Stimulated activated CD4-positive, alpha-beta T cell treated with anti-CD3 and anti-CD28 coated beads, Interleukin-2, amount 100 ng/mL, for 4 hours (primary cell): Measurements from ENCODE around the gene ACP7.
"Not testable (repeated sequence)": the region's sequence is repeated elsewhere in the genome, so short reads cannot be mapped to it uniquely, and the experiment has no call there.

ENCODE experiments used
- DNase-seq: peaks from one replicate; pipeline ENCODE4 v3.0.0-alpha.2; 2020; ENCODE audit warnings: low read depth

Gene ACP7

GRCh38 chr19:39132344-39132969 is 48.3 kb downstream of the ACP7 start:
- DNase-seq = no peak

- DNase-seq = no peak
These were observed 49.5 kb downstream of the ACP7 start for GRCh38 chr19:39133431-39134270.

- no peak for DNase-seq
These were observed 51.5 kb downstream of the ACP7 start for GRCh38 chr19:39135701-39136100.

GRCh38 chr19:39136225-39136940 is 52.2 kb downstream of the ACP7 start:
- no peak for DNase-seq

GRCh38 chr19:39137131-39137530 is 53.0 kb downstream of the ACP7 start:
- no peak for DNase-seq

- no peak for DNase-seq
These were observed 54.3 kb downstream of the ACP7 start for GRCh38 chr19:39138221-39139211.

- no peak for DNase-seq
These were observed 55.2 kb downstream of the ACP7 start for GRCh38 chr19:39139305-39139874.

- no peak for DNase-seq
These were observed 55.8 kb downstream of the ACP7 start for GRCh38 chr19:39139971-39140453.

GRCh38 chr19:39140594-39140993 is 56.4 kb downstream of the ACP7 start:
- no peak for DNase-seq

GRCh38 chr19:39141929-39142328 is 57.8 kb downstream of the ACP7 start:
- no peak for DNase-seq

GRCh38 chr19:39142630-39143029 is 58.5 kb downstream of the ACP7 start:
- DNase-seq = no peak

GRCh38 chr19:39143757-39144289 is 59.7 kb downstream of the ACP7 start:
- not testable (repeated sequence) for DNase-seq

GRCh38 chr19:39144290-39145071 is 60.3 kb downstream of the ACP7 start:
- DNase-seq = no peak

- DNase-seq = no peak
These were observed 61.2 kb downstream of the ACP7 start for GRCh38 chr19:39145180-39145953.

- DNase-seq = no peak
These were observed 61.9 kb downstream of the ACP7 start for GRCh38 chr19:39146091-39146490.

- no peak for DNase-seq
These were observed 62.7 kb downstream of the ACP7 start for GRCh38 chr19:39146686-39147450.

- DNase-seq = no peak
These were observed 63.3 kb downstream of the ACP7 start for GRCh38 chr19:39147480-39147879.

GRCh38 chr19:39148939-39149529 is 64.9 kb downstream of the ACP7 start:
- DNase-seq = no peak
